Thyroid gland (tissue), 4 donors: Measurements from ENCODE around the gene SUPV3L1. TPM values are rescaled to one million over a fixed set of nuclear protein-coding genes. Genes with fewer than 3 reads are reported as not detected.

Experiments used
- DNase-seq, 2 donors: peaks; one replicate each; pipeline ENCODE4 v3.0.0-alpha.2; 2019
- H3K27ac ChIP-seq, 3 donors: fragments of 200-600 bp; sonication (generic); 1 replicate in 2 of 3; 2 replicates in 1 of 3; pipeline ENCODE4 v1.5.1; 2016 to 2019; ENCODE audit warnings: mild to moderate bottlenecking in 1 of 3, moderate library complexity in 1 of 3
- H3K27me3 ChIP-seq: fragments of 200-600 bp; sonication (generic); one replicate; pipeline ENCODE4 v1.5.1; 2019
- H3K36me3 ChIP-seq, 2 donors: fragments of 200-600 bp; sonication (generic); one replicate each; pipeline ENCODE4 v1.5.1; 2016 to 2019
- H3K4me1 ChIP-seq, 2 donors: fragments of 200-600 bp; sonication (generic); one replicate each; pipeline ENCODE4 v1.5.1; 2017 to 2019
- H3K4me3 ChIP-seq, 3 donors: fragments of 200-600 bp; sonication (generic); replicated peaks in 1 of 3; 1 replicate in 2 of 3; 2 replicates in 1 of 3; pipeline ENCODE4 v1.5.1; 2016; ENCODE audit warnings: mild to moderate bottlenecking in 1 of 3
- H3K9me3 ChIP-seq: fragments of 200-600 bp; sonication (generic); one replicate; pipeline ENCODE4 v1.5.1; 2017
- POLR2A ChIP-seq, 2 donors: fragments of 450-650 bp; IDR thresholded peaks; one replicate each; pipeline ENCODE4 v1.6.1; 2017; ENCODE audit warnings: antibody characterized with exemption in 2 of 2, mild to moderate bottlenecking in 2 of 2, moderate library complexity in 1 of 2
- whole genome bisulfite sequencing, 2 donors: methylation state at CpG; one replicate each; pipeline ENCODE4 v1.1.5; 2017; 5-methylcytosine and 5-hydroxymethylcytosine counted together
- intact Hi-C: fragments of 100-400 bp; cut with DNase I; formaldehyde crosslinking; loops from one replicate; pipeline ENCODE4 v1.15.1; 2023
- total RNA-seq, 4 donors: library from RNA; depleted of rRNA; stranded (reverse); fragments of >200 nt; gene quantifications; one replicate each; pipeline ENCODE4 v1.2.3, GENCODE V29; 2016
- TF ChIP-seq, protein P1 (sequence below), 6 experiments: fragments of 200-600 bp in 3 of 6; fragments of 450-650 bp in 3 of 6; sonication (generic) in 3 of 6; IDR thresholded peaks; one replicate each; pipeline ENCODE4 v1.5.1; 2016 to 2019; ENCODE audit warnings: antibody characterized with exemption in 6 of 6, mild to moderate bottlenecking in 2 of 6, inconsistent platforms in 1 of 6, moderate library complexity in 1 of 6

The SUPV3L1 gene
- total RNA-seq, 4 donors from 2014 or later = 25.1 to 31.6 (median 27.8) TPM

DNA sequence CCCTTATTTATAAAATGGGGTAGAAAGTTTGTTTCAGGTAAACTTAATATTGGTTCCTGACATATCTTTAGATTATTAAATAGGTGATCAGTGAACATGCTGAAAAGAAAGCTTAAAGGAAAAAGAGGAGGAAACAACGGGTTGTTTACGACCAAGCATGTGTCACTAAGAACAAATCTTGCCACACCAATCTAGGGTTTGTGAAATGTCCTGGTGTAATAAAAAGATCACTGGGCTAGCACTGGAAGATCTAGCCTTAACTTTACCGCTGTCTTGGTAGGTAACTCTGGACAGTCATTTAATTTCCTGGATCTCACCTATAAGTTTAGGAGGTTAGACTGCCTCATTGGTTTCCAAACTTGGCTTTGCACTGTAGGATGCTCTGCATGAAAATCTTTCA lies 37.1 kb upstream of the SUPV3L1 start:
- no peaks in the 10 kb centered on the region for H3K36me3 ChIP-seq
- H3K4me1 ChIP-seq = no peaks in the 10 kb centered on the region
- H3K9me3 ChIP-seq = no peaks in the 10 kb centered on the region
- WGBS, 2 donors = 63 to 64% methylated on average over 3 of the region's 3 CpGs
- no peak for DNase-seq
- no peak overlapping the region for H3K27ac ChIP-seq
- no peaks in the 10 kb centered on the region for H3K27me3 ChIP-seq
- intact Hi-C loops = no loop called here
- no peak overlapping the region for H3K4me3 ChIP-seq
- no peak for TF ChIP-seq POLR2A (IDR thresholded peaks at IDR 0.05)
- TF ChIP-seq, protein P1, sequence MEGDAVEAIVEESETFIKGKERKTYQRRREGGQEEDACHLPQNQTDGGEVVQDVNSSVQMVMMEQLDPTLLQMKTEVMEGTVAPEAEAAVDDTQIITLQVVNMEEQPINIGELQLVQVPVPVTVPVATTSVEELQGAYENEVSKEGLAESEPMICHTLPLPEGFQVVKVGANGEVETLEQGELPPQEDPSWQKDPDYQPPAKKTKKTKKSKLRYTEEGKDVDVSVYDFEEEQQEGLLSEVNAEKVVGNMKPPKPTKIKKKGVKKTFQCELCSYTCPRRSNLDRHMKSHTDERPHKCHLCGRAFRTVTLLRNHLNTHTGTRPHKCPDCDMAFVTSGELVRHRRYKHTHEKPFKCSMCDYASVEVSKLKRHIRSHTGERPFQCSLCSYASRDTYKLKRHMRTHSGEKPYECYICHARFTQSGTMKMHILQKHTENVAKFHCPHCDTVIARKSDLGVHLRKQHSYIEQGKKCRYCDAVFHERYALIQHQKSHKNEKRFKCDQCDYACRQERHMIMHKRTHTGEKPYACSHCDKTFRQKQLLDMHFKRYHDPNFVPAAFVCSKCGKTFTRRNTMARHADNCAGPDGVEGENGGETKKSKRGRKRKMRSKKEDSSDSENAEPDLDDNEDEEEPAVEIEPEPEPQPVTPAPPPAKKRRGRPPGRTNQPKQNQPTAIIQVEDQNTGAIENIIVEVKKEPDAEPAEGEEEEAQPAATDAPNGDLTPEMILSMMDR (IDR thresholded peaks at IDR 0.05) = no peak

DNA sequence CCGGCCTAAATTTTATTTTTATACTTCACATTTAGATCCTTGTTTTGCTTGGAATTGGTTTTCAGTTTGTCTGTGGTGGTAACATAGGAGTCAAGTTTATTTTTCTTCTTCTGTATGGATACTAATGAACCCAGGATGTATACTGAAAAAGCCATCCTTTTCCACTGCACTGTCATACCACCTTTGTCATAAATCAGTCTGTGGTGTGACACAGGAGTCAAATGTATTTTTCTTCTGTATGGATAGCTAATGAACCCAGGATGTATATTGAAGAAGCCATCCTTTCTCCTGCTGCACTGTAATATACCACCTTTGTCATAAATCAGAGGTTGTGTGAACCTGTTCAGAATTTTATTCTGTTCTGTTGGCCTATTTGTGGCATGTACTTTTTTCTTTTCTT lies 34.7 kb upstream of the SUPV3L1 start:
- 96 to 100% methylated on average over 1 of the region's 1 CpG for WGBS, 2 donors
- Histone ChIP-seq H3K27me3 (no peaks in the 10 kb centered on the region), H3K27ac (no peak overlapping the region), H3K9me3 (no peaks in the 10 kb centered on the region), H3K4me3 (no peak overlapping the region), H3K4me1 (no peaks in the 10 kb centered on the region), H3K36me3 (no peaks in the 10 kb centered on the region)
- no peak for TF ChIP-seq POLR2A (IDR thresholded peaks at IDR 0.05)
- TF ChIP-seq, protein P1 (IDR thresholded peaks at IDR 0.05) = no peak
- intact Hi-C loops = no loop called here
- DNase-seq = no peak

DNA sequence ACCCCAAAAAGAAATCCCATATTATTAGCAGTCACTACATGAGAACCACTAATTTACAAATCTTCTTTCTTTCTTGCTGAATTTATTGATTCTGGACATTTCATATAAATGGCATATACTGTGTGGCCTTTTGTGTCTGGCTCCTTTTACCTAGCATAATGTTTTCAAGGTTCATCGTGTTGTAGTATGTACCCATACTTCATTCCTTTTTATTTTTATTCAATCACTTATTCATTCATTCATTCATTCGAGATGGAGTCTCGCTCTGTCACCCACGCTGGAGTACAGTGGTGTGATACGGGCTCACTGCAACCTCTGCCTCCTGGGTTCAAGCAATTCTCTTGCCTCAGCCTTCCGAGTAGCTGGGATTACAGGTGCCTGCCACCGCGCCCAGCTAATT lies 34.2 kb upstream of the SUPV3L1 start:
- H3K27ac ChIP-seq = no peak overlapping the region
- no peaks in the 10 kb centered on the region for H3K27me3 ChIP-seq
- no peak for DNase-seq
- H3K4me1 ChIP-seq = no peaks in the 10 kb centered on the region
- TF ChIP-seq POLR2A (IDR thresholded peaks at IDR 0.05) = no peak
- TF ChIP-seq, protein P1 (IDR thresholded peaks at IDR 0.05) = no peak
- H3K36me3 ChIP-seq = no peaks in the 10 kb centered on the region
- intact Hi-C loops = no loop called here
- H3K4me3 ChIP-seq = no peak overlapping the region
- WGBS, 2 donors = 97 to 98% methylated on average over 8 of the region's 8 CpGs
- no peaks in the 10 kb centered on the region for H3K9me3 ChIP-seq

DNA sequence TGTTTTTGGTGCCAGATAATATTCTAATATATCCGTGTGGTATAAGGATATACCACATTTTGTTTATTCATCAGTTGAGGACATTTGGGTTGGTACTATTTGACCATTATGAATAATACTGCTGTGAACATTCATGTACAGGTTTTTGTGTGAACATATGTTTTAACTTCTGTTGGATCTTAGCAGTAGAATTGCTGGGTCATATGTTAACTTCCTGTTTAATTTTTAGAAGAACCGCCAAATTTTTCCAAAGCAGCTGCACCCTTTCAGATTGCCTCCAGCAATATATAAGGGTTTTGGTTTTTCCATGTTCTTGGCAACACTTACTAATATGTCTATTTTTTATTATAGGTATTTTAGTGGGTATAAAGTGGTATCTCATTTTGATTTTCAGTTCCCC lies 33.3 kb upstream of the SUPV3L1 start:
- WGBS, 2 donors = 69 to 74% methylated on average over 2 of the region's 2 CpGs
- no peak overlapping the region for H3K27ac ChIP-seq
- intact Hi-C loops = no loop called here

DNA sequence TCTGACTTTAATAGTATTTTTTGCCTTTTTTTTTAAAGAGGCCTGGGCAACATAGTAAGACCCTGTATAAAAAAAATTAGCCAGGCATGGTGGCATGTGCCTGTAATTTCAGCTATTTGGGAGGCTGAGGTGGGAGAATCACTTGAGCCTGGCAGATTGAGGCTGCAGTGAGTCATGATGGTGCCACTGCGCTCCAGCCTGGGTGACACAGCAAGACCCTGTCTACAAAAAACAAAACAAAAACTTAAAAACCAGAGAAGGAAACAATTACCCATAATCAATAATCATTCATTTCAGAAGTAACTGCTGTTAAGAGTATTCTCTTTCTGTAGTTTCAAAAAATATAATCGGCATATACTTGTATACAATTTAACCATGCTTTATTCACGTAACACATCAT lies 28.1 kb upstream of the SUPV3L1 start:
- H3K9me3 ChIP-seq = no peaks in the 10 kb centered on the region
- no peaks in the 10 kb centered on the region for H3K27me3 ChIP-seq
- no peaks in the 10 kb centered on the region for H3K36me3 ChIP-seq
- H3K4me3 ChIP-seq = no peak overlapping the region
- TF ChIP-seq, protein P1 (IDR thresholded peaks at IDR 0.05) = no peak
- no peak for TF ChIP-seq POLR2A (IDR thresholded peaks at IDR 0.05)
- H3K27ac ChIP-seq = no peak overlapping the region
- WGBS, 2 donors = 94 to 97% methylated on average over 3 of the region's 3 CpGs
- DNase-seq = no peak
- intact Hi-C loops = no loop called here
- no peaks in the 10 kb centered on the region for H3K4me1 ChIP-seq

More for the DNA sequence above, 33.3 kb upstream of the SUPV3L1 start:
- H3K4me3 ChIP-seq = no peak overlapping the region
- no peak for TF ChIP-seq POLR2A (IDR thresholded peaks at IDR 0.05)
- TF ChIP-seq, protein P1 (IDR thresholded peaks at IDR 0.05) = no peak
- H3K36me3 ChIP-seq = no peaks in the 10 kb centered on the region
- H3K9me3 ChIP-seq = no peaks in the 10 kb centered on the region
- DNase-seq = no peak
- no peaks in the 10 kb centered on the region for H3K4me1 ChIP-seq
- H3K27me3 ChIP-seq = no peaks in the 10 kb centered on the region
